GM12892 (cell line): Measurements from ENCODE around the gene SLC8A2.

Source experiments
- POLR2A ChIP-seq: IDR thresholded peaks from 2 replicates; pipeline ENCODE4 v1.6.1; 2011; ENCODE audit warnings: low read depth, low read length, control low read depth
- POLR2AphosphoS5 ChIP-seq: IDR thresholded peaks from 2 replicates; pipeline ENCODE4 v1.6.1; 2011; ENCODE audit warnings: low read depth, low read length, control low read depth

DNA sequence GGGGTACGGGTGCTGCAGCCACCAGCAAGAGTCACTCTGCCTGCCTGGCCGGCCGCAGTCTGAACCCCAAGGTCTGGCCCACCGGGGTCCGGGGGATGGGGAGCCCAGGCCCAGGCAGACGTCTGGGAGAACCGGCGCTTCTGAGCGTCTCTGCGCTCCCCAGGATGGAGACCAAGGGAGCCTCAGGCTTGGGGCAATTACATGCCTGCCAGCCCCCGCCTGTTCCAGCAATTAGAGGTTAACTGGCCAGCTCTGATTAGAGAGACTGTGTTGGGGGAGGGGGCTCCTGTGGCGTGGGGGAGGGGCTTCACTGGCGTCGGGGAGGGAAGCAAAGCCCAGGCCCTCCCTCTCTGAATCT, 64.3 kb downstream of the SLC8A2 start:
- no peak for TF ChIP-seq POLR2A
- TF ChIP-seq POLR2AphosphoS5, result no peak
